ENCODE results near the gene MS4A1.
"Not testable (repeated sequence)": the region's sequence is repeated elsewhere in the genome, so short reads cannot be mapped to it uniquely, and the experiment has no call there.

MS4A1 gene

DNA sequence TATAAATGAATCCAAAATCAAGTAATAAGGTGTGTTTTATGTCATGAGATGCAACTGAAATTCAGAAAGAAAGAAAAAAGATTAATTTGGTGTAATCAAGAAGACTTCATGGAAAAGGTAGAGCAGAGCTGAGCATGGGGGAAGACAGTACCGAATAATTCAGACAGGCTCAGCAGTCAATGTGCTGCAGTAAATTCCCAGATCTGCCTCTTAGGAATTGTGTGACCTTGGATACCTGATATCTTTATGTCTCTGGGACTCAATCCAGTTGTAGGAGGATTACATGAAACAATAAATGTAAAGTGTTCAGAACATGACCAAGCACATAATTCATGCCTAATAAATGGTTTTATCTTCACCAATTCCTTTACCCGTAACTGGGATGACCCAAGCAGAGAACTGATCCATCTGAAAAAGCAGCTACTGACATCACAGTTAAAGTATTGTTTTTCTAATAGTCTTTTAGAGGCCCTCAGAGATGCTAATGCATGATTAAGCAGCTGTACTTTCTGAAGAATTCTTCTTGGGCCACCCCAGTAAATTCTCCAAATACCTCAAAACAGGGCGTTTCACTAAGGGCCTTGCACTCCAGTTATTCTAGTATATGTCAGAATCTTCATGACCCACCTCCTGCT is 44.7 kb downstream of the MS4A1 start:
- DNase-seq (ENCODE audit: low read depth in 1 of 2, low spot score in 1 of 2) = no peak
- H3K4me3 ChIP-seq (replicated peaks; ENCODE audit: insufficient read depth, low read length) = no peak overlapping the region
- TF ChIP-seq POLR2AphosphoS5 (IDR thresholded peaks at IDR 0.05; ENCODE audit: low read depth) = no peak
- TF ChIP-seq, protein P1, sequence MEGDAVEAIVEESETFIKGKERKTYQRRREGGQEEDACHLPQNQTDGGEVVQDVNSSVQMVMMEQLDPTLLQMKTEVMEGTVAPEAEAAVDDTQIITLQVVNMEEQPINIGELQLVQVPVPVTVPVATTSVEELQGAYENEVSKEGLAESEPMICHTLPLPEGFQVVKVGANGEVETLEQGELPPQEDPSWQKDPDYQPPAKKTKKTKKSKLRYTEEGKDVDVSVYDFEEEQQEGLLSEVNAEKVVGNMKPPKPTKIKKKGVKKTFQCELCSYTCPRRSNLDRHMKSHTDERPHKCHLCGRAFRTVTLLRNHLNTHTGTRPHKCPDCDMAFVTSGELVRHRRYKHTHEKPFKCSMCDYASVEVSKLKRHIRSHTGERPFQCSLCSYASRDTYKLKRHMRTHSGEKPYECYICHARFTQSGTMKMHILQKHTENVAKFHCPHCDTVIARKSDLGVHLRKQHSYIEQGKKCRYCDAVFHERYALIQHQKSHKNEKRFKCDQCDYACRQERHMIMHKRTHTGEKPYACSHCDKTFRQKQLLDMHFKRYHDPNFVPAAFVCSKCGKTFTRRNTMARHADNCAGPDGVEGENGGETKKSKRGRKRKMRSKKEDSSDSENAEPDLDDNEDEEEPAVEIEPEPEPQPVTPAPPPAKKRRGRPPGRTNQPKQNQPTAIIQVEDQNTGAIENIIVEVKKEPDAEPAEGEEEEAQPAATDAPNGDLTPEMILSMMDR (IDR thresholded peaks at IDR 0.05; ENCODE audit: insufficient read depth, low read length) = no peak
- no peaks in the 10 kb centered on the region for H3K27me3 ChIP-seq (ENCODE audit: insufficient read depth, poor library complexity, severe bottlenecking)
- H3K27ac ChIP-seq (replicated peaks) = no peak overlapping the region

DNA sequence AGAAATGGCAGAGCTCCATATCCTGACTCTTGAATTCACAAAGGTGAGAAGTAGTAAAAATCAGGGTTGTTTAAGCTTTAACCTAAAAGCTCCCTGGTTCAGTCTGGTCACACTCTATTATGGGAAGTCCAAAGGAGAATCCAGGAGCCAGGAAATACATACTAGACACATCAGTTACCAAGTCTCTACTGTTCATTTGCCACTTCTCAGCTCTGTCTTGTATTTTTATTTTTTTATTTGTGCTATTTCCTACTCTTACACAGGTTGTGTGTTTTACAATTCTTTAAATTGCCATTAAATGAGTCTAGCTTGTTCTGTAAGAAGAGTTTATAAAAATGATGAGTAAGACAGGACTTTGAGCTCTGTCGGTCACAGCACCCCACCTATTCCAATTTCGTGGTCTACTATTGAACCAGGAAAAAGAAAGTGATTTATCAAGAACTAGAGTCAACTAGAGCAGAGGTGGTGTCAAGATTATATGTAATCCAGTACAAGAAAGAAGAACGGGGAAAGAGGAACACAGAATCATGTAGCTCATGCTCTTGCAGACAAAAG is 46.7 kb downstream of the MS4A1 start:
- no peak for DNase-seq (ENCODE audit: low read depth in 1 of 2, low spot score in 1 of 2)
- Histone ChIP-seq H3K27ac (replicated peaks) (no peak overlapping the region), H3K4me3 (replicated peaks; ENCODE audit: insufficient read depth, low read length) (no peak overlapping the region), H3K27me3 (ENCODE audit: insufficient read depth, poor library complexity, severe bottlenecking) (no peaks in the 10 kb centered on the region)
- no peak for TF ChIP-seq SPI1 (IDR thresholded peaks at IDR 0.05; ENCODE audit: borderline replicate concordance, low read depth)
- TF ChIP-seq, protein P1 (IDR thresholded peaks at IDR 0.05; ENCODE audit: insufficient read depth, low read length) = no peak
- TF ChIP-seq, protein P2, sequence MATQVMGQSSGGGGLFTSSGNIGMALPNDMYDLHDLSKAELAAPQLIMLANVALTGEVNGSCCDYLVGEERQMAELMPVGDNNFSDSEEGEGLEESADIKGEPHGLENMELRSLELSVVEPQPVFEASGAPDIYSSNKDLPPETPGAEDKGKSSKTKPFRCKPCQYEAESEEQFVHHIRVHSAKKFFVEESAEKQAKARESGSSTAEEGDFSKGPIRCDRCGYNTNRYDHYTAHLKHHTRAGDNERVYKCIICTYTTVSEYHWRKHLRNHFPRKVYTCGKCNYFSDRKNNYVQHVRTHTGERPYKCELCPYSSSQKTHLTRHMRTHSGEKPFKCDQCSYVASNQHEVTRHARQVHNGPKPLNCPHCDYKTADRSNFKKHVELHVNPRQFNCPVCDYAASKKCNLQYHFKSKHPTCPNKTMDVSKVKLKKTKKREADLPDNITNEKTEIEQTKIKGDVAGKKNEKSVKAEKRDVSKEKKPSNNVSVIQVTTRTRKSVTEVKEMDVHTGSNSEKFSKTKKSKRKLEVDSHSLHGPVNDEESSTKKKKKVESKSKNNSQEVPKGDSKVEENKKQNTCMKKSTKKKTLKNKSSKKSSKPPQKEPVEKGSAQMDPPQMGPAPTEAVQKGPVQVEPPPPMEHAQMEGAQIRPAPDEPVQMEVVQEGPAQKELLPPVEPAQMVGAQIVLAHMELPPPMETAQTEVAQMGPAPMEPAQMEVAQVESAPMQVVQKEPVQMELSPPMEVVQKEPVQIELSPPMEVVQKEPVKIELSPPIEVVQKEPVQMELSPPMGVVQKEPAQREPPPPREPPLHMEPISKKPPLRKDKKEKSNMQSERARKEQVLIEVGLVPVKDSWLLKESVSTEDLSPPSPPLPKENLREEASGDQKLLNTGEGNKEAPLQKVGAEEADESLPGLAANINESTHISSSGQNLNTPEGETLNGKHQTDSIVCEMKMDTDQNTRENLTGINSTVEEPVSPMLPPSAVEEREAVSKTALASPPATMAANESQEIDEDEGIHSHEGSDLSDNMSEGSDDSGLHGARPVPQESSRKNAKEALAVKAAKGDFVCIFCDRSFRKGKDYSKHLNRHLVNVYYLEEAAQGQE (IDR thresholded peaks at IDR 0.05; ENCODE audit: insufficient replicate concordance, low read depth) = no peak
- TF ChIP-seq POLR2AphosphoS5 (IDR thresholded peaks at IDR 0.05; ENCODE audit: low read depth) = no peak
- no peak for TF ChIP-seq GABPA (IDR thresholded peaks at IDR 0.05; ENCODE audit: low read depth)

DNA sequence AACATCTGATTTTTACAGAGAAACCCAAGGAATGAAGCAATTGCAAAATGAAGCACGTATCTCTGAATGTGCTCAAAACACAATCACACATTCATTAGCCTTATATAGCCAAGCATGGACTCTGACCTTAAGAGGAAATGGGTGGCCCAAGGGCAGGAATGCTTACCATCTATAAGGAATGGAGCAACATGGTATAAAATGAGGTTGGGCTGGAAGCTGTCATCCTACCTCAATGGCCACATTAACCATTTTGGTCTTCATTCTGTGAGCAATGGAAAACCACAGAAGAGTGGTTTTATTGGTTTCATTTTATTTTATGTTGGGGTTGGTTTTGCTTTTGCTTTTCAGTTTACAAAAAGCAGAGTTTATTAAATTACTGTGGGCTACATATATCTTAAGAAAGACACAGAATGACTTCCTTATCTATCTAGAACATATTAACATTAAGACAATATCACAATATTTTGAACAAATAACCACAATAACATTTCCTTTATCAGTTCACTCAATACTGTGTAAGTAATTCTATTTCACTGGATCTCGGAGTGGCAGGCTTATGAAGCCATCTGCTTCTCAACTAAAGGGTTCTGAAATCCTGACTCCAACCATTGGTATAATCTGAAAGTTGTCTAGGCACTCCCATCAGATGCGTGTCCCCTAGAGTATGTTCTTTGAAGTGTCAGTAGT is 48.7 kb downstream of the MS4A1 start:
- no peak overlapping the region for H3K27ac ChIP-seq (replicated peaks)
- no peaks in the 10 kb centered on the region for H3K27me3 ChIP-seq (ENCODE audit: insufficient read depth, poor library complexity, severe bottlenecking)
- TF ChIP-seq, protein P2 (IDR thresholded peaks at IDR 0.05; ENCODE audit: insufficient replicate concordance, low read depth) = no peak
- TF ChIP-seq GABPA (IDR thresholded peaks at IDR 0.05; ENCODE audit: low read depth) (no peak), SPI1 (IDR thresholded peaks at IDR 0.05; ENCODE audit: borderline replicate concordance, low read depth) (no peak), POLR2AphosphoS5 (IDR thresholded peaks at IDR 0.05; ENCODE audit: low read depth) (no peak)
- TF ChIP-seq, protein P1 (IDR thresholded peaks at IDR 0.05; ENCODE audit: insufficient read depth, low read length) = no peak
- no peak for DNase-seq (ENCODE audit: low read depth in 1 of 2, low spot score in 1 of 2)
- no peak overlapping the region for H3K4me3 ChIP-seq (replicated peaks; ENCODE audit: insufficient read depth, low read length)

DNA sequence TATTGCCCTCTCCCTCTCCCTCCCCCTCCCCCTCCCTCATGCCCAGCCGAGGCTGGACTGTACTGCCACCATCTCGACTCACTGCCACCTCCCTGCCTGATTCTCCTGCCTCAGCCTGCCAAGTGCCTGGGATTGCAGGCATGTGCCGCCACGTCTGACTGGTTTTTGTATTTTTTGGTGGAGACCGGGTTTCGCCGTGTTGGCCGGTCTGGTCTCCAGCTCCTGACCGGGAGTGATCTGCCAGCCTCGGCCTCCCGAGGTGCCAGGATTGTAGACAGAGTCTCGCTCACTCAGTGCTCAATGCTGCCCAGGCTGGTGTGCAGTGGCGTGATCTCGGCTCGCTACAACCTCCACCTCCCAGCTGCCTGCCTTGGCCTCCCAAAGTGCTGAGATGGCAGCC is 54.0 kb downstream of the MS4A1 start:
- not testable (repeated sequence) for H3K27me3 ChIP-seq (ENCODE audit: insufficient read depth, poor library complexity, severe bottlenecking); DNase-seq (ENCODE audit: low read depth in 1 of 2, low spot score in 1 of 2); H3K27ac ChIP-seq (replicated peaks); H3K4me3 ChIP-seq (replicated peaks; ENCODE audit: insufficient read depth, low read length)

DNA sequence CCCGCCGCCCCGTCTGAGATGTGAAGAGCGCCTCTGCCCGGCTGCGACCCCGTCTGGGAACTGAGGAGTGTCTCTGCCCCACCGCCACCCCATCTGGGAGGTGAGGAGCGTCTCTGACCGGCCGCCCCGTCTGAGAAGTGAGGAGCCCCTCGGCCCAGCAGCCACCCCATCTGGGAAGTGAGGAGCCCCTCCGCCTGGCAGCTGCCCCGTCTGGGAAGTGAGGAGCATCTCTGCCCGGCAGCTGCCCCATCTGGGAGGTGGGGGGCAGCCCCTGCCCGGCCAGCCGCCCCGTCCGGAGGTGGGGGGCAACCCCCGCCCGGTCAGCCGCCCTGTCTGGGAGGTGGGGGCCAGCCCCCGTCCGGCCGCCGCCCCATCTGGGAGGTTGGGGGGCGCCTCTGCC is 54.6 kb downstream of the MS4A1 start:
- not testable (repeated sequence) for DNase-seq (ENCODE audit: low read depth in 1 of 2, low spot score in 1 of 2); H3K27me3 ChIP-seq (ENCODE audit: insufficient read depth, poor library complexity, severe bottlenecking)

More for the DNA sequence above, 54.6 kb downstream of the MS4A1 start:
- not testable (repeated sequence) for H3K27ac ChIP-seq (replicated peaks); H3K4me3 ChIP-seq (replicated peaks; ENCODE audit: insufficient read depth, low read length)

Data from HL-60 (cell line).